Measurements from ENCODE around the gene BCAP31. TPM values are rescaled to one million over a fixed set of nuclear protein-coding genes. Genes with fewer than 3 reads are reported as not detected.

Gene BCAP31
- total and polyA plus RNA-seq, 10 donors, result 77.3 to 173 (median 134) TPM

GRCh38 chrX:153763989-153764755 is 40.0 kb upstream of the BCAP31 start, which contains the start of gene PLXNB3:
Gene PLXNB3 (plus strand): TSS chrX:153764249. CDS start chrX:153765536, 1,287 bp downstream.
- 31 to 44% (median 34%) methylated on average over 16 to 26 of the region's 26 CpGs; no CpG with 5 or more reads in 1 of the 5 donors for WGBS, 5 donors
- TF ChIP-seq CTCF (IDR thresholded peaks at IDR 0.05 in 8 of 11, conservative IDR thresholded peaks at IDR 0.05 in 3 of 11), result peak; percentile 85 to 93 (median 89)
- peak; percentile 59 to 77 (median 71) for TF ChIP-seq POLR2AphosphoS5 (IDR thresholded peaks at IDR 0.05)
- no peak for TF ChIP-seq POLR2A (IDR thresholded peaks at IDR 0.05)
- H3K27ac ChIP-seq, result peak within 1 kb of the TSS in 1 of 8 donors; percentile 23
- H3K9me3 ChIP-seq, result no peaks in the 10 kb centered on the region
- H3K36me3 ChIP-seq, result no peaks in the 10 kb centered on the region
- H3K4me3 ChIP-seq, result no peak within 1 kb of the TSS
- H3K27me3 ChIP-seq (replicated peaks in 1 of 7), result peaks cover 0 to 11% (median 0%) of the 10 kb centered on the region in 7 donors
- peaks cover 0 to 39% (median 20%) of the 10 kb centered on the region in 6 donors for H3K4me1 ChIP-seq
- DNase-seq, result peak; percentile 94
- intact Hi-C loops (cut with DNase I; ENCODE audit: low total_unique reads), result no loop called here

- Histone ChIP-seq H3K4me1 (peaks cover 0 to 32% (median 19%) of the 10 kb centered on the region in 6 donors), H3K27ac (no peak overlapping the region), H3K27me3 (replicated peaks in 1 of 7) (peaks cover 0 to 11% (median 0%) of the 10 kb centered on the region in 7 donors), H3K4me3 (no peak overlapping the region), H3K36me3 (no peaks in the 10 kb centered on the region), H3K9me3 (no peaks in the 10 kb centered on the region)
- 77 to 88% (median 85%) methylated on average over 14 to 18 of the region's 18 CpGs for WGBS, 5 donors
- no peak for TF ChIP-seq CTCF (IDR thresholded peaks at IDR 0.05 in 8 of 11, conservative IDR thresholded peaks at IDR 0.05 in 3 of 11)
- no peak for TF ChIP-seq POLR2A (IDR thresholded peaks at IDR 0.05)
- TF ChIP-seq POLR2AphosphoS5 (IDR thresholded peaks at IDR 0.05), result no peak
- intact Hi-C loops (cut with DNase I; ENCODE audit: low total_unique reads), result no loop called here
- peak; percentile 74 for DNase-seq
Observed at GRCh38 chrX:153763298-153763932, 39.2 kb upstream of the BCAP31 start.

GRCh38 chrX:153762626-153763173 is 38.5 kb upstream of the BCAP31 start:
- Histone ChIP-seq H3K36me3 (no peaks in the 10 kb centered on the region), H3K27ac (no peak overlapping the region), H3K4me1 (peaks cover 0 to 26% (median 16%) of the 10 kb centered on the region in 6 donors), H3K4me3 (no peak overlapping the region), H3K9me3 (peaks cover 0 to under 1% (median 0%) of the 10 kb centered on the region in 8 donors), H3K27me3 (replicated peaks in 1 of 7) (peaks cover 0 to 11% (median 0%) of the 10 kb centered on the region in 7 donors)
- DNase-seq, result peak; percentile 63
- intact Hi-C loops (cut with DNase I; ENCODE audit: low total_unique reads), result no loop called here
- TF ChIP-seq POLR2AphosphoS5 (IDR thresholded peaks at IDR 0.05) (no peak), POLR2A (IDR thresholded peaks at IDR 0.05) (no peak), CTCF (IDR thresholded peaks at IDR 0.05 in 8 of 11, conservative IDR thresholded peaks at IDR 0.05 in 3 of 11) (no peak)
- 75 to 93% (median 89%) methylated on average over 3 to 14 of the region's 14 CpGs for WGBS, 5 donors
